Testis (tissue), 3 donors: Measurements from ENCODE around the gene SDSL. TPM values are rescaled to one million over a fixed set of nuclear protein-coding genes. Genes with fewer than 3 reads are reported as not detected.

Experiments
- DNase-seq: peaks from one replicate; pipeline ENCODE4 v3.0.0-alpha.2; 2019
- H3K27ac ChIP-seq, 2 donors: fragments of 200-600 bp; sonication (generic); one replicate each; pipeline ENCODE4 v1.5.1; 2019
- H3K27me3 ChIP-seq: fragments of 200-600 bp; sonication (generic); one replicate; pipeline ENCODE4 v1.5.1; 2019
- H3K36me3 ChIP-seq: fragments of 200-600 bp; sonication (generic); one replicate; pipeline ENCODE4 v1.5.1; 2017; ENCODE audit warnings: low read depth; ENCODE audit errors: missing control alignments
- H3K4me1 ChIP-seq: fragments of 200-600 bp; sonication (generic); one replicate; pipeline ENCODE4 v1.5.1; 2019
- H3K4me3 ChIP-seq, 2 donors: fragments of 200-600 bp; sonication (generic); one replicate each; pipeline ENCODE4 v1.5.1; 2017 to 2019
- H3K9me3 ChIP-seq: fragments of 200-600 bp; sonication (generic); one replicate; pipeline ENCODE4 v1.5.1; 2017
- CTCF ChIP-seq, 3 experiments: fragments of 450-650 bp in 2 of 3; fragments of 200-600 bp in 1 of 3; sonication (generic) in 1 of 3; IDR thresholded peaks; one replicate each; pipeline ENCODE4 v1.5.1; 2016 to 2019; ENCODE audit warnings: antibody characterized with exemption in 3 of 3, mild to moderate bottlenecking in 2 of 3, moderate library complexity in 1 of 3
- POLR2A ChIP-seq: fragments of 450-650 bp; IDR thresholded peaks from one replicate; pipeline ENCODE4 v1.6.1; 2017; ENCODE audit warnings: antibody characterized with exemption, mild to moderate bottlenecking, moderate library complexity
- WGBS, 2 donors: methylation state at CpG; one replicate each; pipeline ENCODE4 v1.1.5; 2018; 5-methylcytosine and 5-hydroxymethylcytosine counted together
- intact Hi-C: fragments of 100-400 bp; cut with DNase I; formaldehyde crosslinking; loops from one replicate; pipeline ENCODE4 v1.15.1; 2023; ENCODE audit warnings: low total_unique reads
- polyA plus RNA-seq: library from polyadenylated mRNA; stranded (reverse); fragments of 350-450 nt; fragmentation: Illumina TruSeq; extraction: RNeasy Lipid Tissue Mini Kit (QIAGEN cat#74804); gene quantifications from one replicate; pipeline ENCODE4 v1.2.3, GENCODE V29; 2014; ENCODE audit warnings: low read depth, low replicate concordance; ENCODE audit not compliant: insufficient read depth
- total RNA-seq, 2 donors: library from RNA; depleted of rRNA; stranded (reverse); fragments of >200 nt; gene quantifications; one replicate each; pipeline ENCODE4 v1.2.3, GENCODE V29; 2016

Gene SDSL
- total and polyA plus RNA-seq, 3 donors from 2014 or later: 15.9 to 25.2 (median 16.3) TPM

GRCh38 chr12:113459981-113460380 is 37.8 kb downstream of the SDSL start:
- no peak for DNase-seq
- TF ChIP-seq CTCF (IDR thresholded peaks at IDR 0.05): no peak
- TF ChIP-seq POLR2A: no peak
- H3K4me3 ChIP-seq: no peak overlapping the region
- WGBS, 2 donors: 53 to 66% methylated on average over 4 of the region's 4 CpGs
- H3K9me3 ChIP-seq: no peaks in the 10 kb centered on the region
- H3K27ac ChIP-seq: no peak overlapping the region
- peaks cover 6% of the 10 kb centered on the region for H3K27me3 ChIP-seq
- intact Hi-C loops: loop anchor here (10.0 kb wide), 1 partner anchor 455 kb away; no protein-coding TSS in a partner anchor
- peaks cover 20% of the 10 kb centered on the region for H3K4me1 ChIP-seq
- no peaks in the 10 kb centered on the region for H3K36me3 ChIP-seq

- H3K9me3 ChIP-seq: no peaks in the 10 kb centered on the region
- no peaks in the 10 kb centered on the region for H3K36me3 ChIP-seq
- no peak overlapping the region for H3K27ac ChIP-seq
- TF ChIP-seq POLR2A (no peak), CTCF (IDR thresholded peaks at IDR 0.05) (peak in 1 of 3 experiments; percentile 11)
- no peak for DNase-seq
- H3K27me3 ChIP-seq: peaks cover 6% of the 10 kb centered on the region
- intact Hi-C loops: loop anchor here (10.0 kb wide), 1 partner anchor 453 kb away; no protein-coding TSS in a partner anchor
- H3K4me1 ChIP-seq: peaks cover 27% of the 10 kb centered on the region
- WGBS, 2 donors: 24 to 39% methylated on average over 5 of the region's 5 CpGs
- H3K4me3 ChIP-seq: no peak overlapping the region
Observed at GRCh38 chr12:113461666-113462065, 39.5 kb downstream of the SDSL start.

GRCh38 chr12:113462117-113462774 is 40.1 kb downstream of the SDSL start:
- WGBS, 2 donors: 11 to 12% methylated on average over 25 of the region's 25 CpGs
- peak; percentile 63 to 71 (median 69) for TF ChIP-seq CTCF (IDR thresholded peaks at IDR 0.05)
- no peak for TF ChIP-seq POLR2A
- Histone ChIP-seq H3K4me1 (peaks cover 27% of the 10 kb centered on the region), H3K27me3 (peaks cover 6% of the 10 kb centered on the region), H3K9me3 (no peaks in the 10 kb centered on the region), H3K36me3 (no peaks in the 10 kb centered on the region), H3K27ac (no peak overlapping the region), H3K4me3 (peak overlapping the region in 1 of 2 donors; percentile 36)
- DNase-seq: peak; percentile 91
- intact Hi-C loops: loop anchor here (10.0 kb wide), 1 partner anchor 453 kb away; no protein-coding TSS in a partner anchor

GRCh38 chr12:113462998-113463745 is 41.0 kb downstream of the SDSL start:
- TF ChIP-seq POLR2A: no peak
- TF ChIP-seq CTCF (IDR thresholded peaks at IDR 0.05): no peak
- H3K9me3 ChIP-seq: no peaks in the 10 kb centered on the region
- H3K27ac ChIP-seq: no peak overlapping the region
- no peak for DNase-seq
- H3K27me3 ChIP-seq: peaks cover 9% of the 10 kb centered on the region
- H3K36me3 ChIP-seq: no peaks in the 10 kb centered on the region
- peak overlapping the region in 1 of 2 donors; percentile 36 for H3K4me3 ChIP-seq
- intact Hi-C loops: loop anchor here (10.0 kb wide), 1 partner anchor 452 kb away; no protein-coding TSS in a partner anchor
- 2 to 3% methylated on average over 29 to 88 of the region's 91 CpGs for WGBS, 2 donors
- peaks cover 36% of the 10 kb centered on the region for H3K4me1 ChIP-seq
